ENCODE data around the gene SF3A1.

DNA sequence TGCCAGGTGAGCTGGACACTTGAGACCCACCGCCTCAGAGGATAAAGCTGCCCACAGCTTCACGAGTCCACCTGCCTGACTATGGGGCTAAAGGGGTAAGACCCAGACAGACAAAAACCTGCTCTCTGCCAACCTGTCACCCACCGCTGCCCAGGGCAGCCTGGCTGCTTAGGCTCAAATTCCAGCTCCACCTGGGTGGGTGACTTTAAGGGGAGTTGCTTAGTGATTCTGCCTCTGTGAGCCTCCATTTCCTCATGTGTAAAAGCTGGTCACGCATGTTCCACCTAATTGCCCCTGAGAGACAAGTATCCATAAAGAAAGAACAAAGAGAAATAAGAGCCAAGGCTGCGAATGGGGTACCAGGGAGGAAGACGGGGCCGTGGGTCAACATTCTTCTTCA lies 63.7 kb downstream of the SF3A1 start:
- TF ChIP-seq, protein P1, sequence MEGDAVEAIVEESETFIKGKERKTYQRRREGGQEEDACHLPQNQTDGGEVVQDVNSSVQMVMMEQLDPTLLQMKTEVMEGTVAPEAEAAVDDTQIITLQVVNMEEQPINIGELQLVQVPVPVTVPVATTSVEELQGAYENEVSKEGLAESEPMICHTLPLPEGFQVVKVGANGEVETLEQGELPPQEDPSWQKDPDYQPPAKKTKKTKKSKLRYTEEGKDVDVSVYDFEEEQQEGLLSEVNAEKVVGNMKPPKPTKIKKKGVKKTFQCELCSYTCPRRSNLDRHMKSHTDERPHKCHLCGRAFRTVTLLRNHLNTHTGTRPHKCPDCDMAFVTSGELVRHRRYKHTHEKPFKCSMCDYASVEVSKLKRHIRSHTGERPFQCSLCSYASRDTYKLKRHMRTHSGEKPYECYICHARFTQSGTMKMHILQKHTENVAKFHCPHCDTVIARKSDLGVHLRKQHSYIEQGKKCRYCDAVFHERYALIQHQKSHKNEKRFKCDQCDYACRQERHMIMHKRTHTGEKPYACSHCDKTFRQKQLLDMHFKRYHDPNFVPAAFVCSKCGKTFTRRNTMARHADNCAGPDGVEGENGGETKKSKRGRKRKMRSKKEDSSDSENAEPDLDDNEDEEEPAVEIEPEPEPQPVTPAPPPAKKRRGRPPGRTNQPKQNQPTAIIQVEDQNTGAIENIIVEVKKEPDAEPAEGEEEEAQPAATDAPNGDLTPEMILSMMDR (IDR thresholded peaks at IDR 0.05), result no peak
- TF ChIP-seq POLR2A (IDR thresholded peaks at IDR 0.05), result no peak

Data from esophagus squamous epithelium (tissue), 4 donors.